NB4 (cell line): ENCODE results near the gene NPLOC4.

Experiments used
- POLR2A ChIP-seq: IDR thresholded peaks from 2 replicates; pipeline ENCODE4 v1.6.1; 2011; ENCODE audit warnings: mild to moderate bottlenecking; ENCODE audit not compliant: insufficient read length; ENCODE audit errors: extremely low read depth
- TF ChIP-seq, protein P1 (sequence below): IDR thresholded peaks from one replicate; pipeline ENCODE4 v1.5.1; 2012; ENCODE audit warnings: low read depth, low read length

DNA sequence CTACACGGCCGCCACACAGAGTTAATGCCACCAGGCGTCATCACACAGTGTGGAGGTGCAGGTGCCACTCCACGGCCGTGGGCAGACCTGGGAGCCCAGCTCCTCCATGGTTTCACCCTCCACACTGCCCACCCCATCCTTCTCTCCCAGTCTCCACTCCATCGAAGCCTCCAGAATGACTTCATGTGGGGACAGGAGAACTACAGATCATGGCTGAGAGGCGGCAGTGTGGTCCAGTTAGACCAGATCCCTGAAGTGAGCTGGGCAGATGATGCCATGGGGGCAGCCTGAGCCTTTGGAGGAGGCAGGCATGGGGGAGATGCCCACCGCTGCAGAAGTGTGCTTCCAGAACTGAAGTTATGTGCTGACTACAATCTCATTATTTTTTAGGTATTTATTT is 46.8 kb downstream of the NPLOC4 start:
- TF ChIP-seq, protein P1, sequence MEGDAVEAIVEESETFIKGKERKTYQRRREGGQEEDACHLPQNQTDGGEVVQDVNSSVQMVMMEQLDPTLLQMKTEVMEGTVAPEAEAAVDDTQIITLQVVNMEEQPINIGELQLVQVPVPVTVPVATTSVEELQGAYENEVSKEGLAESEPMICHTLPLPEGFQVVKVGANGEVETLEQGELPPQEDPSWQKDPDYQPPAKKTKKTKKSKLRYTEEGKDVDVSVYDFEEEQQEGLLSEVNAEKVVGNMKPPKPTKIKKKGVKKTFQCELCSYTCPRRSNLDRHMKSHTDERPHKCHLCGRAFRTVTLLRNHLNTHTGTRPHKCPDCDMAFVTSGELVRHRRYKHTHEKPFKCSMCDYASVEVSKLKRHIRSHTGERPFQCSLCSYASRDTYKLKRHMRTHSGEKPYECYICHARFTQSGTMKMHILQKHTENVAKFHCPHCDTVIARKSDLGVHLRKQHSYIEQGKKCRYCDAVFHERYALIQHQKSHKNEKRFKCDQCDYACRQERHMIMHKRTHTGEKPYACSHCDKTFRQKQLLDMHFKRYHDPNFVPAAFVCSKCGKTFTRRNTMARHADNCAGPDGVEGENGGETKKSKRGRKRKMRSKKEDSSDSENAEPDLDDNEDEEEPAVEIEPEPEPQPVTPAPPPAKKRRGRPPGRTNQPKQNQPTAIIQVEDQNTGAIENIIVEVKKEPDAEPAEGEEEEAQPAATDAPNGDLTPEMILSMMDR: no peak
- no peak for TF ChIP-seq POLR2A
